Left renal cortex interstitium (tissue), 4 donors: ENCODE measurements around the gene RUSF1. TPM values are rescaled to one million over a fixed set of nuclear protein-coding genes. Genes with fewer than 3 reads are reported as not detected.
"Not testable (repeated sequence)": the region's sequence is repeated elsewhere in the genome, so short reads cannot be mapped to it uniquely, and the experiment has no call there.

Experiments
- DNase-seq, 4 donors: peaks; one replicate each; pipeline ENCODE4 v3.0.0-alpha.2; 2013; ENCODE audit warnings: low read depth in 4 of 4, low spot score in 2 of 4, missing footprints in 1 of 4
- polyA plus RNA-seq, 4 donors: library from polyadenylated mRNA; unstranded; fragments of 120-200 nt; gene quantifications; one replicate each; pipeline ENCODE4 v1.2.1, GENCODE V29; 2013; ENCODE audit not compliant: insufficient read length in 4 of 4

Gene RUSF1
- polyA plus RNA-seq, 4 donors = 70.2 to 103 (median 87.8) TPM

GRCh38 chr16:31488468-31489297 lies 19.5 kb downstream of the RUSF1 start:
- DNase-seq = no peak

GRCh38 chr16:31487720-31488467 lies 20.3 kb downstream of the RUSF1 start:
- DNase-seq = peak in 1 of 4 donors; percentile 55

- DNase-seq = no peak
Measured at GRCh38 chr16:31487071-31487719, 21.0 kb downstream of the RUSF1 start.

- no peak for DNase-seq
Measured at GRCh38 chr16:31486045-31486444, 22.1 kb downstream of the RUSF1 start.

- DNase-seq = no peak
Measured at GRCh38 chr16:31485571-31485970, 22.6 kb downstream of the RUSF1 start.

GRCh38 chr16:31484491-31485171 lies 23.6 kb downstream of the RUSF1 start:
- DNase-seq = no peak

- DNase-seq = not testable (repeated sequence)
Measured at GRCh38 chr16:31484048-31484447, 24.1 kb downstream of the RUSF1 start.

GRCh38 chr16:31483081-31483480 lies 25.1 kb downstream of the RUSF1 start, which contains the start of gene SLC5A2:
TSS of gene SLC5A2 (plus strand) at chr16:31483123. CDS start at chr16:31483137, 14 bp downstream.
- DNase-seq = no peak

- no peak for DNase-seq
Measured at GRCh38 chr16:31480851-31481536, 27.2 kb downstream of the RUSF1 start.

GRCh38 chr16:31479751-31480150 lies 28.4 kb downstream of the RUSF1 start:
- DNase-seq = no peak

- DNase-seq = no peak
Measured at GRCh38 chr16:31478956-31479355, 29.2 kb downstream of the RUSF1 start.

- no peak for DNase-seq
Measured at GRCh38 chr16:31477220-31478216, 30.7 kb downstream of the RUSF1 start.

- DNase-seq = no peak
Measured at GRCh38 chr16:31476303-31477219, 31.6 kb downstream of the RUSF1 start.

GRCh38 chr16:31475946-31476302 lies 32.3 kb downstream of the RUSF1 start:
- DNase-seq = no peak

- DNase-seq = no peak
Measured at GRCh38 chr16:31474773-31475738, 33.1 kb downstream of the RUSF1 start.

- no peak for DNase-seq
Measured at GRCh38 chr16:31474173-31474714, 33.9 kb downstream of the RUSF1 start.
